ENCODE results near the gene PLA2G6.

- TF ChIP-seq NR2C2 (CRISPR knock-in tag; IDR thresholded peaks at IDR 0.05) (no peak), TEAD4 (CRISPR knock-in tag; IDR thresholded peaks at IDR 0.05) (no peak), CBFB (CRISPR knock-in tag; IDR thresholded peaks at IDR 0.05; ENCODE audit: low read depth) (no peak), SP1 (CRISPR knock-in tag; conservative IDR thresholded peaks at IDR 0.05) (no peak), USF1 (CRISPR knock-in tag; IDR thresholded peaks at IDR 0.05) (no peak), ELF4 (CRISPR knock-in tag; IDR thresholded peaks at IDR 0.05; ENCODE audit: low read depth) (no peak), MAX (CRISPR knock-in tag; IDR thresholded peaks at IDR 0.05) (no peak), HMGXB4 (CRISPR knock-in tag; IDR thresholded peaks at IDR 0.05) (no peak), CTCF (IDR thresholded peaks at IDR 0.05) (no peak), ZNF416 (CRISPR knock-in tag; IDR thresholded peaks at IDR 0.05) (no peak)
Measured at GRCh38 chr22:38132136-38132535, 49.5 kb downstream of the PLA2G6 start.
